Ammon's horn (tissue), 1 donor: ENCODE measurements around the gene ABCG2.

Experiments
- DNase-seq: peaks from one replicate; pipeline ENCODE4 v3.0.0-alpha.2; 2016; ENCODE audit warnings: low spot score

The ABCG2 gene

GRCh38 chr4:88158489-88159228 lies at the start of gene ABCG2:
Gene ABCG2 (minus strand): TSS chr4:88158639. CDS start chr4:88139995, 18,644 bp downstream.
- peak; percentile 13 for DNase-seq

- no peak for DNase-seq
Measured at GRCh38 chr4:88208156-88208555, 49.7 kb upstream of the ABCG2 start.

- no peak for DNase-seq
Measured at GRCh38 chr4:88207171-88207570, 48.7 kb upstream of the ABCG2 start.

- DNase-seq = peak; percentile 17
Measured at GRCh38 chr4:88204882-88205281, 46.4 kb upstream of the ABCG2 start.

- no peak for DNase-seq
Measured at GRCh38 chr4:88202443-88202842, 44.0 kb upstream of the ABCG2 start.

- DNase-seq = no peak
Measured at GRCh38 chr4:88200186-88200585, 41.7 kb upstream of the ABCG2 start.

GRCh38 chr4:88196523-88197185 lies 38.2 kb upstream of the ABCG2 start:
- DNase-seq = no peak

- DNase-seq = no peak
Measured at GRCh38 chr4:88196013-88196365, 37.5 kb upstream of the ABCG2 start.

GRCh38 chr4:88195328-88196012 lies 37.0 kb upstream of the ABCG2 start:
- DNase-seq = no peak

- no peak for DNase-seq
Measured at GRCh38 chr4:88191404-88191803, 33.0 kb upstream of the ABCG2 start.

- DNase-seq = no peak
Measured at GRCh38 chr4:88189881-88190585, 31.6 kb upstream of the ABCG2 start.

- no peak for DNase-seq
Measured at GRCh38 chr4:88189418-88189738, 30.9 kb upstream of the ABCG2 start.

GRCh38 chr4:88188738-88189417 lies 30.4 kb upstream of the ABCG2 start:
- no peak for DNase-seq

GRCh38 chr4:88187766-88188165 lies 29.3 kb upstream of the ABCG2 start:
- no peak for DNase-seq

- no peak for DNase-seq
Measured at GRCh38 chr4:88185906-88186305, 27.5 kb upstream of the ABCG2 start.

- DNase-seq = no peak
Measured at GRCh38 chr4:88179261-88179660, 20.8 kb upstream of the ABCG2 start.

GRCh38 chr4:88178626-88179231 lies 20.3 kb upstream of the ABCG2 start:
- DNase-seq = no peak

GRCh38 chr4:88177983-88178625 lies 19.7 kb upstream of the ABCG2 start:
- peak; percentile 58 for DNase-seq

GRCh38 chr4:88172987-88173386 lies 14.5 kb upstream of the ABCG2 start:
- DNase-seq = no peak

GRCh38 chr4:88171206-88171605 lies 12.8 kb upstream of the ABCG2 start:
- no peak for DNase-seq

- no peak for DNase-seq
Measured at GRCh38 chr4:88169298-88169697, 10.9 kb upstream of the ABCG2 start.
